Adipose tissue (tissue), 3 donors: ENCODE results near the gene IL18R1. TPM values are rescaled to one million over a fixed set of nuclear protein-coding genes. Genes with fewer than 3 reads are reported as not detected.

Experiments used
- H3K27ac ChIP-seq: one replicate; pipeline ENCODE4 v1.5.1; 2013; ENCODE audit warnings: low read depth, low read length
- WGBS, 3 donors: extraction: QIAGEN DNeasy Blood & Tissue Kit; methylation state at CpG; one replicate each; pipeline ENCODE4 v1.1.7; 2013; 5-methylcytosine and 5-hydroxymethylcytosine counted together
- polyA plus RNA-seq, 3 donors: library from polyadenylated mRNA; stranded (reverse); fragments of 200-250 nt; gene quantifications; one replicate each; pipeline ENCODE4 v1.2.3, GENCODE V29; 2013
- donor health status: healthy with polysubstance abuse.
- donor health status: Bipolar disorder and iron deficiency.
- donor health status: healthy.

IL18R1 gene
- polyA plus RNA-seq, 3 donors: 1.2 to 5.9 (median 4.8) TPM

- H3K27ac ChIP-seq: no peak overlapping the region
- WGBS, 3 donors: 65 to 86% (median 80%) methylated on average over 3 of the region's 3 CpGs
These were observed 88.6 kb downstream of the IL18R1 start for GRCh38 chr2:102444233-102444632.

GRCh38 chr2:102446936-102447335 is 91.3 kb downstream of the IL18R1 start:
- H3K27ac ChIP-seq: no peak overlapping the region
- 87 to 95% (median 91%) methylated on average over 9 of the region's 9 CpGs for WGBS, 3 donors

Other genes starting within 250 kb of the IL18R1 start
- gene IL1R1, start 213.1 kb upstream of the IL18R1 start, polyA plus RNA-seq: 100 to 1,000 TPM in 2 of 3 donors, 10 to 100 TPM in 1; 20.6 to 285 (median 128) TPM
- under 1 TPM; 0.10 to 0.91 (median 0.67) TPM for gene IL1RL2, start 168.8 kb upstream of the IL18R1 start, polyA plus RNA-seq
- gene IL1RL1, start 44.2 kb upstream of the IL18R1 start, polyA plus RNA-seq: 10 to 100 TPM in 1 of 3 donors, 1 to 10 TPM in 2; 2.1 to 28.8 (median 5.6) TPM
- gene IL18RAP, start 67.4 kb downstream of the IL18R1 start, polyA plus RNA-seq: 1 to 10 TPM in 2 of 3 donors, under 1 TPM in 1; 0.37 to 5.9 (median 5.4) TPM
- gene SLC9A4, start 117.4 kb downstream of the IL18R1 start, polyA plus RNA-seq: 1 to 10 TPM in 1 of 3 donors, under 1 TPM in 2; 0.01 to 1.8 (median 0.11) TPM